HCT116 (cell line): ENCODE measurements around the gene RNU6-7. TPM values are rescaled to one million over a fixed set of nuclear protein-coding genes. Genes with fewer than 3 reads are reported as not detected.
A peak's percentile ranks its signal among the peaks of the same experiment; 100 is the strongest.

ENCODE experiments used
- ATAC-seq: fragments of 200-7000 bp; cut with Tn5 transposase; 2 replicates; pipeline ENCODE4 v1.9.1; 2020; ENCODE audit warnings: mild to moderate bottlenecking, moderate library complexity
- BruUV-seq: library from RNA; stranded (reverse); fragments of 400-500 nt; replicated peaks from 2 replicates; lab custom pipeline; 2021; lab: Mats Ljungman, UMichigan
- CTCF ChIA-PET: fragments of 300-600 bp; sonication (Branson Sonifier 250); formaldehyde crosslinking; loops from one replicate; lab custom pipeline; 2021; ENCODE audit warnings: antibody characterized with exemption; lab: Charles Lee
- POLR2A ChIA-PET: fragments of 300-600, 350-600 bp; sonication (Branson Sonifier 250); formaldehyde crosslinking; loops from one replicate; lab custom pipeline; 2021; ENCODE audit warnings: antibody characterized with exemption; lab: Charles Lee
- RAD21 ChIA-PET, 2 experiments: fragments of 300-600 bp; sonication (Branson Sonifier 250); formaldehyde crosslinking; loops; one replicate each; lab custom pipeline; 2023; ENCODE audit warnings: low total read pairs in 2 of 2; ENCODE audit not compliant: uncharacterized antibody in 2 of 2, unreplicated experiment in 2 of 2, low non-redundant PET in 1 of 2; lab: Charles Lee
- DNase-seq: peaks from one replicate; pipeline ENCODE4 v3.0.0-alpha.2; 2010; ENCODE audit warnings: low read depth, low spot score
- H2AFZ ChIP-seq: fragments of 200-600 bp; shearing (Covaris generic), sonication (generic); 2 replicates; pipeline ENCODE4 v1.6.1; 2017; ENCODE audit warnings: low read depth, mixed run types, mixed read lengths, antibody characterized with exemption, low read length; ENCODE audit not compliant: poor library complexity, severe bottlenecking
- H3K27ac ChIP-seq: 2 replicates; pipeline ENCODE4 v1.5.1; 2012; ENCODE audit warnings: low read depth, low read length
- H3K27me3 ChIP-seq: fragments of 200-600 bp; sonication (generic); 2 replicates; pipeline ENCODE4 v1.6.1; 2016; ENCODE audit warnings: mixed run types, low read length, mixed read lengths; ENCODE audit not compliant: insufficient read depth
- H3K36me3 ChIP-seq, 2 experiments: fragments of 200-500 bp in 1 of 2; fragments of 200-600 bp in 1 of 2; sonication (Bioruptor generic) in 1 of 2; sonication (generic) in 1 of 2; 2 replicates each; pipeline versions ENCODE4 v1.5.1 to v1.6.1; 2014 to 2016; ENCODE audit warnings: low read length in 2 of 2, inconsistent platforms in 1 of 2, mixed read lengths in 1 of 2, mixed run types in 1 of 2; ENCODE audit not compliant: insufficient read depth in 2 of 2, control insufficient read depth in 1 of 2
- H3K4me1 ChIP-seq, 2 experiments: fragments of 200-600 bp in 1 of 2; sonication (generic) in 1 of 2; 2 replicates each; pipeline versions ENCODE4 v1.5.1 to v1.6.1; 2012 to 2017; ENCODE audit warnings: low read length in 2 of 2, inconsistent platforms in 1 of 2, mild to moderate bottlenecking in 1 of 2, mixed read lengths in 1 of 2, mixed run types in 1 of 2, moderate library complexity in 1 of 2; ENCODE audit not compliant: insufficient read depth in 2 of 2, control insufficient read depth in 1 of 2
- H3K4me2 ChIP-seq: fragments of 200-600 bp; sonication (generic); 2 replicates; pipeline ENCODE4 v1.6.1; 2017; ENCODE audit warnings: mixed run types, low read length, mixed read lengths
- H3K4me3 ChIP-seq, 2 experiments: fragments of 200-600 bp in 1 of 2; sonication (generic) in 1 of 2; replicated peaks in 1 of 2; 2 replicates each; pipeline ENCODE4 v1.5.1; 2011 to 2016; ENCODE audit warnings: low read length in 2 of 2, control low read depth in 1 of 2, low read depth in 1 of 2, mild to moderate bottlenecking in 1 of 2, mixed read lengths in 1 of 2, mixed run types in 1 of 2
- H3K79me2 ChIP-seq: fragments of 200-600 bp; sonication (generic); 2 replicates; pipeline ENCODE4 v1.6.1; 2017; ENCODE audit warnings: mild to moderate bottlenecking, mixed run types, low read length, moderate library complexity, mixed read lengths; ENCODE audit not compliant: insufficient read depth
- H3K9ac ChIP-seq: fragments of 200-600 bp; sonication (generic); 2 replicates; pipeline ENCODE4 v1.6.1; 2016; ENCODE audit warnings: low read length, mixed read lengths
- H3K9me2 ChIP-seq: fragments of 200-600 bp; sonication (generic), shearing (Covaris generic); 2 replicates; pipeline ENCODE4 v1.6.1; 2017; ENCODE audit warnings: mixed run types, mild to moderate bottlenecking, moderate library complexity; ENCODE audit not compliant: insufficient read depth
- H3K9me3 ChIP-seq, 2 experiments: fragments of 200-500 bp in 1 of 2; fragments of 200-600 bp in 1 of 2; sonication (Bioruptor generic) in 1 of 2; sonication (generic) in 1 of 2; 2 replicates each; pipeline ENCODE4 v1.6.1; 2014 to 2017; ENCODE audit warnings: low read length in 2 of 2, mixed read lengths in 2 of 2, inconsistent platforms in 1 of 2, low read depth in 1 of 2, mild to moderate bottlenecking in 1 of 2, mixed run types in 1 of 2, moderate library complexity in 1 of 2; ENCODE audit not compliant: control insufficient read depth in 1 of 2, insufficient read depth in 1 of 2
- H4K20me1 ChIP-seq: fragments of 200-600 bp; sonication (generic), shearing (Covaris generic); 2 replicates; pipeline ENCODE4 v1.6.1; 2017; ENCODE audit warnings: mixed run types, mild to moderate bottlenecking, moderate library complexity; ENCODE audit not compliant: insufficient read depth
- CBX3 ChIP-seq: IDR thresholded peaks from 2 replicates; pipeline ENCODE4 v1.6.1; 2012; ENCODE audit warnings: low read depth
- ELF1 ChIP-seq: IDR thresholded peaks from 2 replicates; pipeline ENCODE4 v1.6.1; 2012; ENCODE audit warnings: low read depth, borderline replicate concordance
- EZH2 ChIP-seq: fragments of 200-600 bp; sonication (generic); IDR thresholded peaks from 2 replicates; pipeline ENCODE4 v1.6.1; 2017; ENCODE audit warnings: antibody characterized with exemption, mixed run types
- EZH2phosphoT487 ChIP-seq: fragments of 200-600 bp; IDR thresholded peaks from 2 replicates; pipeline ENCODE4 v1.6.1; 2018; ENCODE audit warnings: antibody characterized with exemption, borderline replicate concordance
- FOSL1 ChIP-seq: IDR thresholded peaks from 2 replicates; pipeline ENCODE4 v1.6.1; 2012; ENCODE audit warnings: low read depth
- POLR2A ChIP-seq: IDR thresholded peaks from 2 replicates; pipeline ENCODE4 v1.7.0; 2011; ENCODE audit warnings: borderline replicate concordance; ENCODE audit not compliant: insufficient read depth, insufficient read length; ENCODE audit errors: extremely low read depth
- POLR2AphosphoS5 ChIP-seq: IDR thresholded peaks from 2 replicates; pipeline ENCODE4 v1.6.1; 2011; ENCODE audit warnings: mild to moderate bottlenecking, low read depth, low read length, moderate library complexity
- RAD21 ChIP-seq: IDR thresholded peaks from 2 replicates; pipeline ENCODE4 v1.6.1; 2012; ENCODE audit warnings: low read depth, mild to moderate bottlenecking
- REST ChIP-seq: IDR thresholded peaks from 2 replicates; pipeline ENCODE4 v1.6.1; 2012; ENCODE audit warnings: low read depth
- SIN3A ChIP-seq: IDR thresholded peaks from 2 replicates; pipeline ENCODE4 v1.6.1; 2012; ENCODE audit warnings: low read depth
- SP1 ChIP-seq: IDR thresholded peaks from 2 replicates; pipeline ENCODE4 v1.6.1; 2012; ENCODE audit warnings: low read depth
- TCF7L2 ChIP-seq: IDR thresholded peaks from 2 replicates; pipeline ENCODE4 v1.7.0; 2011; ENCODE audit warnings: borderline replicate concordance, inconsistent platforms; ENCODE audit not compliant: insufficient read depth, insufficient read length; ENCODE audit errors: extremely low read depth
- ZFX ChIP-seq: fragments of 450-650 bp; IDR thresholded peaks from 2 replicates; pipeline ENCODE4 v1.6.1; 2017
- ZNF274 ChIP-seq: fragments of 200-500 bp; sonication (Bioruptor generic); IDR thresholded peaks from 2 replicates; pipeline ENCODE4 v1.6.1; 2014; ENCODE audit warnings: mild to moderate bottlenecking, low read depth, low read length, inconsistent platforms
- intact Hi-C: fragments of 100-400 bp; cut with micrococcal nuclease; formaldehyde crosslinking; loops from 2 replicates; pipeline ENCODE4 v1.10.0; 2022
- total RNA-seq: library from RNA; stranded (reverse); gene quantifications from one replicate; pipeline ENCODE4 v1.2.1, GENCODE V29; 2021; ENCODE audit not compliant: unreplicated experiment
- TF ChIP-seq, protein P1 (sequence below): IDR thresholded peaks from 2 replicates; pipeline ENCODE4 v1.6.1; 2012
- TF ChIP-seq, protein P2 (sequence below): IDR thresholded peaks from 2 replicates; pipeline ENCODE4 v1.6.1; 2011; ENCODE audit warnings: mild to moderate bottlenecking, low read length, moderate library complexity; ENCODE audit not compliant: insufficient replicate concordance; ENCODE audit errors: extremely low read depth
- TF ChIP-seq, protein P3 (sequence below), 3 experiments: fragments of 200-600 bp in 1 of 3; sonication (generic) in 1 of 3; IDR thresholded peaks in 2 of 3; conservative IDR thresholded peaks in 1 of 3; 2 replicates each; pipeline ENCODE4 v1.5.1; 2012 to 2017; ENCODE audit warnings: low read depth in 2 of 3, low read length in 2 of 3, antibody characterized with exemption in 1 of 3, borderline replicate concordance in 1 of 3, control low read depth in 1 of 3, mild to moderate bottlenecking in 1 of 3, mixed read lengths in 1 of 3, mixed run types in 1 of 3, moderate library complexity in 1 of 3; ENCODE audit not compliant: insufficient read depth in 1 of 3
- TF ChIP-seq, protein P4 (sequence below): IDR thresholded peaks from 2 replicates; pipeline ENCODE4 v1.6.1; 2012

The RNU6-7 gene
- total RNA-seq, 1 experiment from 2014 or later, result not detected

DNA sequence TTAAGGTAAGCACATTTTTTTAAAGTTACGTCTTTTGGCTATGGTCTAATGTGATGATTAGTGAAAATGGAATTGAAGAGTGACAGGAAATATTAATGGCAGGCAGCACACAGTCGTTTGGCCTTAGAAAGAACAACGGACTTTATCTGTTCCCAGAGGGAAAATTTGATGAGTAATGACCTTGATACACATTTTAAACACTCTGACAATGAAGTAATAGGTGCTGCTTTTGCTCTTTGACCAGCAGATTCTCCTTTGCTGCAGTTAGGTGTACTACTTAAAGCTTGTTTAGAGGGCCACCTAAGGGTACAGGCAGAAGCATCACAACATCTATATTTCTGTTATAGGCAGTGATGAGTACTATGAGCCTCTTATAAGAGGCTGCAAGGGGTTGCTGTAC, 28.3 kb downstream of the RNU6-7 start:
- Histone ChIP-seq H3K9ac (no peak overlapping the region), H3K27me3 (no peaks in the 10 kb centered on the region), H4K20me1 (no peaks in the 10 kb centered on the region), H3K36me3 (no peaks in the 10 kb centered on the region), H3K4me1 (peaks cover 3 to 15% of the 10 kb centered on the region in 2 experiments; a peak in 3 of 4 replicates), H3K9me3 (no peaks in the 10 kb centered on the region), H3K4me2 (no peak overlapping the region), H2AFZ (no peak overlapping the region), H3K4me3 (no peak overlapping the region), H3K79me2 (no peaks in the 10 kb centered on the region), H3K27ac (no peak overlapping the region), H3K9me2 (no peaks in the 10 kb centered on the region)
- CTCF ChIA-PET, result no interaction called here
- POLR2A ChIA-PET, result no interaction called here
- intact Hi-C loops, result no loop called here
- RAD21 ChIA-PET, result interaction anchor here in 1 of 2 experiments (0.7 kb wide), 1 partner anchor 157 kb away, joined by 3 read pairs; no protein-coding TSS in a partner anchor
- no peak for DNase-seq
- no TSS peak for BruUV-seq
- no peak for TF ChIP-seq POLR2A
- no peak for TF ChIP-seq SIN3A
- TF ChIP-seq CBX3, result no peak
- TF ChIP-seq TCF7L2, result no peak
- TF ChIP-seq, protein P1, sequence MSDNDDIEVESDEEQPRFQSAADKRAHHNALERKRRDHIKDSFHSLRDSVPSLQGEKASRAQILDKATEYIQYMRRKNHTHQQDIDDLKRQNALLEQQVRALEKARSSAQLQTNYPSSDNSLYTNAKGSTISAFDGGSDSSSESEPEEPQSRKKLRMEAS, result no peak
- TF ChIP-seq FOSL1, result no peak
- TF ChIP-seq SP1, result no peak
- no peak for TF ChIP-seq ZFX
- TF ChIP-seq, protein P2, sequence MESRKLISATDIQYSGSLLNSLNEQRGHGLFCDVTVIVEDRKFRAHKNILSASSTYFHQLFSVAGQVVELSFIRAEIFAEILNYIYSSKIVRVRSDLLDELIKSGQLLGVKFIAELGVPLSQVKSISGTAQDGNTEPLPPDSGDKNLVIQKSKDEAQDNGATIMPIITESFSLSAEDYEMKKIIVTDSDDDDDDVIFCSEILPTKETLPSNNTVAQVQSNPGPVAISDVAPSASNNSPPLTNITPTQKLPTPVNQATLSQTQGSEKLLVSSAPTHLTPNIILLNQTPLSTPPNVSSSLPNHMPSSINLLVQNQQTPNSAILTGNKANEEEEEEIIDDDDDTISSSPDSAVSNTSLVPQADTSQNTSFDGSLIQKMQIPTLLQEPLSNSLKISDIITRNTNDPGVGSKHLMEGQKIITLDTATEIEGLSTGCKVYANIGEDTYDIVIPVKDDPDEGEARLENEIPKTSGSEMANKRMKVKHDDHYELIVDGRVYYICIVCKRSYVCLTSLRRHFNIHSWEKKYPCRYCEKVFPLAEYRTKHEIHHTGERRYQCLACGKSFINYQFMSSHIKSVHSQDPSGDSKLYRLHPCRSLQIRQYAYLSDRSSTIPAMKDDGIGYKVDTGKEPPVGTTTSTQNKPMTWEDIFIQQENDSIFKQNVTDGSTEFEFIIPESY, result no peak
- no peak for TF ChIP-seq REST
- peak; percentile 41; the same call in 1 of the 2 replicates for TF ChIP-seq RAD21
- no peak for TF ChIP-seq EZH2
- TF ChIP-seq, protein P3, sequence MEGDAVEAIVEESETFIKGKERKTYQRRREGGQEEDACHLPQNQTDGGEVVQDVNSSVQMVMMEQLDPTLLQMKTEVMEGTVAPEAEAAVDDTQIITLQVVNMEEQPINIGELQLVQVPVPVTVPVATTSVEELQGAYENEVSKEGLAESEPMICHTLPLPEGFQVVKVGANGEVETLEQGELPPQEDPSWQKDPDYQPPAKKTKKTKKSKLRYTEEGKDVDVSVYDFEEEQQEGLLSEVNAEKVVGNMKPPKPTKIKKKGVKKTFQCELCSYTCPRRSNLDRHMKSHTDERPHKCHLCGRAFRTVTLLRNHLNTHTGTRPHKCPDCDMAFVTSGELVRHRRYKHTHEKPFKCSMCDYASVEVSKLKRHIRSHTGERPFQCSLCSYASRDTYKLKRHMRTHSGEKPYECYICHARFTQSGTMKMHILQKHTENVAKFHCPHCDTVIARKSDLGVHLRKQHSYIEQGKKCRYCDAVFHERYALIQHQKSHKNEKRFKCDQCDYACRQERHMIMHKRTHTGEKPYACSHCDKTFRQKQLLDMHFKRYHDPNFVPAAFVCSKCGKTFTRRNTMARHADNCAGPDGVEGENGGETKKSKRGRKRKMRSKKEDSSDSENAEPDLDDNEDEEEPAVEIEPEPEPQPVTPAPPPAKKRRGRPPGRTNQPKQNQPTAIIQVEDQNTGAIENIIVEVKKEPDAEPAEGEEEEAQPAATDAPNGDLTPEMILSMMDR (IDR thresholded peaks at IDR 0.05 in 2 of 3, conservative IDR thresholded peaks at IDR 0.05 in 1 of 3; ENCODE audit: borderline replicate concordance in 1 of 3, insufficient read depth in 1 of 3, low read depth in 2 of 3, low read length in 2 of 3), result peak in 1 of 3 experiments; percentile 20; a peak in 1 of 6 replicates
- TF ChIP-seq, protein P4, sequence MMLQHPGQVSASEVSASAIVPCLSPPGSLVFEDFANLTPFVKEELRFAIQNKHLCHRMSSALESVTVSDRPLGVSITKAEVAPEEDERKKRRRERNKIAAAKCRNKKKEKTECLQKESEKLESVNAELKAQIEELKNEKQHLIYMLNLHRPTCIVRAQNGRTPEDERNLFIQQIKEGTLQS, result no peak
- TF ChIP-seq ZNF274, result no peak
- no peak for TF ChIP-seq EZH2phosphoT487
- no peak for TF ChIP-seq POLR2AphosphoS5
- TF ChIP-seq ELF1, result no peak
- peak; percentile 54 for ATAC-seq
